ENCODE results near the gene EYS.

EYS gene

GRCh38 chr6:65700561-65700960 is 6.5 kb downstream of the EYS start:
- no peak overlapping the region for H3K4me3 ChIP-seq (ENCODE audit: low read depth, low read length)
- no peak for TF ChIP-seq CTCF (IDR thresholded peaks at IDR 0.05)
- H3K9ac ChIP-seq: no peak overlapping the region
- H3K4me2 ChIP-seq (ENCODE audit: low read length): no peak overlapping the region
- no peaks in the 10 kb centered on the region for H3K79me2 ChIP-seq
- no peak overlapping the region for H3K27ac ChIP-seq
- no peaks in the 10 kb centered on the region for H3K36me3 ChIP-seq (ENCODE audit: control insufficient read depth, insufficient read depth, low read length)
- no peaks in the 10 kb centered on the region for H3K27me3 ChIP-seq (ENCODE audit: control insufficient read depth, insufficient read depth, low read length)
- no peak overlapping the region for H2AFZ ChIP-seq
- no peaks in the 10 kb centered on the region for H3K9me3 ChIP-seq (ENCODE audit: control insufficient read depth, low read length)
- H3K4me1 ChIP-seq: no peaks in the 10 kb centered on the region

GRCh38 chr6:65692109-65692508 is 14.9 kb downstream of the EYS start:
- Histone ChIP-seq H3K36me3 (ENCODE audit: control insufficient read depth, insufficient read depth, low read length) (no peaks in the 10 kb centered on the region), H3K9me3 (ENCODE audit: control insufficient read depth, low read length) (no peaks in the 10 kb centered on the region), H3K4me1 (no peaks in the 10 kb centered on the region), H3K79me2 (no peaks in the 10 kb centered on the region), H2AFZ (no peak overlapping the region), H3K27me3 (ENCODE audit: control insufficient read depth, insufficient read depth, low read length) (no peaks in the 10 kb centered on the region), H3K4me2 (ENCODE audit: low read length) (no peak overlapping the region), H3K27ac (no peak overlapping the region), H3K9ac (no peak overlapping the region), H3K4me3 (ENCODE audit: low read depth, low read length) (no peak overlapping the region)
- TF ChIP-seq CTCF (IDR thresholded peaks at IDR 0.05): no peak

- Histone ChIP-seq H3K9ac (no peak overlapping the region), H3K4me1 (no peaks in the 10 kb centered on the region), H3K27ac (no peak overlapping the region), H3K9me3 (ENCODE audit: control insufficient read depth, low read length) (no peaks in the 10 kb centered on the region), H2AFZ (no peak overlapping the region), H3K27me3 (ENCODE audit: control insufficient read depth, insufficient read depth, low read length) (no peaks in the 10 kb centered on the region), H3K79me2 (no peaks in the 10 kb centered on the region), H3K4me2 (ENCODE audit: low read length) (no peak overlapping the region), H3K4me3 (ENCODE audit: low read depth, low read length) (no peak overlapping the region), H3K36me3 (ENCODE audit: control insufficient read depth, insufficient read depth, low read length) (no peaks in the 10 kb centered on the region)
- no peak for TF ChIP-seq CTCF (IDR thresholded peaks at IDR 0.05)
Measured at GRCh38 chr6:65680232-65680631, 26.8 kb downstream of the EYS start.

- no peak overlapping the region for H3K9ac ChIP-seq
- H3K27ac ChIP-seq: no peak overlapping the region
- H3K27me3 ChIP-seq (ENCODE audit: control insufficient read depth, insufficient read depth, low read length): no peaks in the 10 kb centered on the region
- no peaks in the 10 kb centered on the region for H3K4me1 ChIP-seq
- TF ChIP-seq CTCF (IDR thresholded peaks at IDR 0.05): no peak
- no peaks in the 10 kb centered on the region for H3K36me3 ChIP-seq (ENCODE audit: control insufficient read depth, insufficient read depth, low read length)
- no peak overlapping the region for H2AFZ ChIP-seq
- H3K4me2 ChIP-seq (ENCODE audit: low read length): no peak overlapping the region
- no peaks in the 10 kb centered on the region for H3K79me2 ChIP-seq
- no peak overlapping the region for H3K4me3 ChIP-seq (ENCODE audit: low read depth, low read length)
- H3K9me3 ChIP-seq (ENCODE audit: control insufficient read depth, low read length): no peaks in the 10 kb centered on the region
Measured at GRCh38 chr6:65671922-65672321, 35.1 kb downstream of the EYS start.

GRCh38 chr6:65667916-65668656 is 38.9 kb downstream of the EYS start:
- TF ChIP-seq CTCF (IDR thresholded peaks at IDR 0.05): no peak
- no peaks in the 10 kb centered on the region for H3K79me2 ChIP-seq
- no peak overlapping the region for H3K4me2 ChIP-seq (ENCODE audit: low read length)
- H3K27me3 ChIP-seq (ENCODE audit: control insufficient read depth, insufficient read depth, low read length): no peaks in the 10 kb centered on the region
- H2AFZ ChIP-seq: no peak overlapping the region
- H3K9me3 ChIP-seq (ENCODE audit: control insufficient read depth, low read length): no peaks in the 10 kb centered on the region
- no peaks in the 10 kb centered on the region for H3K4me1 ChIP-seq
- H3K4me3 ChIP-seq (ENCODE audit: low read depth, low read length): no peak overlapping the region
- no peak overlapping the region for H3K9ac ChIP-seq
- no peak overlapping the region for H3K27ac ChIP-seq
- no peaks in the 10 kb centered on the region for H3K36me3 ChIP-seq (ENCODE audit: control insufficient read depth, insufficient read depth, low read length)

All from parathyroid adenoma (tissue), 2 donors.